ENCODE measurements around the gene MAP4K1. TPM values are rescaled to one million over a fixed set of nuclear protein-coding genes. Genes with fewer than 3 reads are reported as not detected.

Gene MAP4K1
- total and polyA plus RNA-seq, 2 of the 13 experiments (the other 11 are each of a cell fraction or from before 2014, with no cell fraction given) = 0.24 to 0.89 TPM

- TF ChIP-seq ZHX1 (CRISPR knock-in tag; IDR thresholded peaks at IDR 0.05; ENCODE audit: low read depth) (peak; percentile 62; the same call in 1 of the 2 replicates), MED8 (CRISPR knock-in tag; IDR thresholded peaks at IDR 0.05; ENCODE audit: insufficient replicate concordance) (no peak), TAF1 (CRISPR knock-in tag; IDR thresholded peaks at IDR 0.05) (peak; percentile 82), TEAD3 (CRISPR knock-in tag; optimal IDR thresholded peaks at IDR 0.05; ENCODE audit: borderline replicate concordance) (peak; percentile 47), KLF15 (CRISPR knock-in tag; IDR thresholded peaks at IDR 0.05; ENCODE audit: borderline replicate concordance) (no peak), ZNF354B (CRISPR knock-in tag; IDR thresholded peaks at IDR 0.05) (no peak), DPF2 (CRISPR knock-in tag; IDR thresholded peaks at IDR 0.05; ENCODE audit: borderline replicate concordance, low read depth) (no peak), CEBPG (CRISPR knock-in tag; IDR thresholded peaks at IDR 0.05) (no peak), KDM3A (CRISPR knock-in tag; IDR thresholded peaks at IDR 0.05; ENCODE audit: low read depth) (no peak; the same call in none of the 2 replicates), TCF12 (IDR thresholded peaks at IDR 0.05) (no peak), TCF12 (CRISPR knock-in tag; IDR thresholded peaks at IDR 0.05) (no peak), HNRNPL (IDR thresholded peaks at IDR 0.05; ENCODE audit: low read depth, low read length) (no peak), ZBTB44 (CRISPR knock-in tag; IDR thresholded peaks at IDR 0.05) (no peak), PREB (CRISPR knock-in tag; IDR thresholded peaks at IDR 0.05) (no peak), ZNF563 (CRISPR knock-in tag; IDR thresholded peaks at IDR 0.05) (no peak), SMC3 (IDR thresholded peaks at IDR 0.05; ENCODE audit: low read length) (no peak), TFDP2 (CRISPR knock-in tag; IDR thresholded peaks at IDR 0.05) (peak; percentile 88), ZNF770 (CRISPR knock-in tag; IDR thresholded peaks at IDR 0.05) (no peak)
Observed at GRCh38 chr19:38618590-38619360, 1.0 kb upstream of the MAP4K1 start, which contains the start of gene EIF3K (continued).

Measured in HepG2 (cell line).